H9 (cell line): Measurements from ENCODE around the gene GRID1. TPM values are rescaled to one million over a fixed set of nuclear protein-coding genes. Genes with fewer than 3 reads are reported as not detected.

Source experiments
- DNase-seq: peaks from one replicate; pipeline ENCODE4 v3.0.0-alpha.2; 2017
- H2AFZ ChIP-seq: one replicate; pipeline ENCODE4 v1.6.1; 2013; ENCODE audit warnings: mild to moderate bottlenecking, low read length, control low read depth, moderate library complexity
- H2AK5ac ChIP-seq: 2 replicates; pipeline ENCODE4 v1.6.1; 2013; ENCODE audit warnings: low read length, control low read depth, mixed read lengths; ENCODE audit not compliant: insufficient read length
- H2BK120ac ChIP-seq: one replicate; pipeline ENCODE4 v1.6.1; 2013; ENCODE audit warnings: low read depth, mild to moderate bottlenecking, low read length, control low read depth, inconsistent platforms; ENCODE audit not compliant: poor library complexity, severe bottlenecking
- H2BK12ac ChIP-seq: 2 replicates; pipeline ENCODE4 v1.6.1; 2013; ENCODE audit warnings: low read length, control low read depth, mixed read lengths, low read depth; ENCODE audit not compliant: insufficient read length
- H2BK15ac ChIP-seq: 2 replicates; pipeline ENCODE4 v1.6.1; 2013; ENCODE audit warnings: low read depth, low read length, control low read depth
- H2BK20ac ChIP-seq: one replicate; pipeline ENCODE4 v1.6.1; 2013; ENCODE audit warnings: low read depth, mild to moderate bottlenecking, low read length, control low read depth, inconsistent platforms; ENCODE audit not compliant: poor library complexity, severe bottlenecking
- H2BK5ac ChIP-seq: 2 replicates; pipeline ENCODE4 v1.6.1; 2013; ENCODE audit warnings: low read length, control low read depth, mixed read lengths; ENCODE audit not compliant: insufficient read length
- H3K14ac ChIP-seq: 2 replicates; pipeline ENCODE4 v1.6.1; 2013; ENCODE audit warnings: low read length, control low read depth; ENCODE audit not compliant: insufficient read depth
- H3K18ac ChIP-seq: 2 replicates; pipeline ENCODE4 v1.6.1; 2013; ENCODE audit warnings: low read depth, mild to moderate bottlenecking, mixed read lengths, low read length, control low read depth; ENCODE audit not compliant: insufficient read length
- H3K23ac ChIP-seq: 2 replicates; pipeline ENCODE4 v1.6.1; 2013; ENCODE audit warnings: low read length, control low read depth, mixed read lengths, low read depth; ENCODE audit not compliant: insufficient read length
- H3K23me2 ChIP-seq: 2 replicates; pipeline ENCODE4 v1.6.1; 2013; ENCODE audit warnings: low read depth, mild to moderate bottlenecking, mixed read lengths, low read length, control low read depth; ENCODE audit not compliant: insufficient read length, poor library complexity, severe bottlenecking
- H3K27ac ChIP-seq: 2 replicates; pipeline ENCODE4 v1.5.1; 2013; ENCODE audit warnings: low read length, control low read depth, mixed read lengths, low read depth; ENCODE audit not compliant: insufficient read length
- H3K27me3 ChIP-seq: 2 replicates; pipeline ENCODE4 v1.6.1; 2013; ENCODE audit warnings: low read length, control low read depth, inconsistent platforms; ENCODE audit not compliant: insufficient read depth
- H3K4ac ChIP-seq: 2 replicates; pipeline ENCODE4 v1.6.1; 2013; ENCODE audit warnings: low read depth, mild to moderate bottlenecking, control low read depth, inconsistent platforms, low read length, moderate library complexity
- H3K4me1 ChIP-seq: 2 replicates; pipeline ENCODE4 v1.6.1; 2013; ENCODE audit warnings: low read length, control low read depth, inconsistent platforms; ENCODE audit not compliant: insufficient read depth
- H3K4me2 ChIP-seq: 2 replicates; pipeline ENCODE4 v1.6.1; 2013; ENCODE audit warnings: low read length, control low read depth, mixed read lengths; ENCODE audit not compliant: insufficient read length, insufficient read depth
- H3K56ac ChIP-seq: 2 replicates; pipeline ENCODE4 v1.6.1; 2013; ENCODE audit warnings: low read depth, mild to moderate bottlenecking, mixed read lengths, low read length, control low read depth; ENCODE audit not compliant: insufficient read length
- H3K79me1 ChIP-seq: 2 replicates; pipeline ENCODE4 v1.6.1; 2013; ENCODE audit warnings: low read depth, mild to moderate bottlenecking, moderate library complexity, low read length, control low read depth, inconsistent platforms; ENCODE audit not compliant: insufficient read depth, poor library complexity, severe bottlenecking
- H3K79me2 ChIP-seq: 2 replicates; pipeline ENCODE4 v1.6.1; 2013; ENCODE audit warnings: low read length, control low read depth, inconsistent platforms; ENCODE audit not compliant: insufficient read depth
- H3K9ac ChIP-seq: 2 replicates; pipeline ENCODE4 v1.6.1; 2013; ENCODE audit warnings: low read length, control low read depth, mixed read lengths; ENCODE audit not compliant: insufficient read length; ENCODE audit errors: extremely low read depth
- H3K9me3 ChIP-seq: one replicate; pipeline ENCODE4 v1.6.1; 2013; ENCODE audit warnings: low read depth, low read length, inconsistent platforms; ENCODE audit not compliant: control insufficient read depth
- H3T11ph ChIP-seq: one replicate; pipeline ENCODE4 v1.6.1; 2013; ENCODE audit warnings: mild to moderate bottlenecking, low read length, control low read depth, inconsistent platforms
- H4K20me1 ChIP-seq: one replicate; pipeline ENCODE4 v1.6.1; 2013; ENCODE audit not compliant: control insufficient read depth, insufficient read length, insufficient read depth
- H4K5ac ChIP-seq: 2 replicates; pipeline ENCODE4 v1.6.1; 2013; ENCODE audit warnings: low read depth, mild to moderate bottlenecking, mixed read lengths, low read length, control low read depth; ENCODE audit not compliant: insufficient read length
- H4K8ac ChIP-seq: replicated peaks from 2 replicates; pipeline ENCODE4 v1.6.1; 2013; ENCODE audit warnings: low read length, control low read depth, mixed read lengths, low read depth; ENCODE audit not compliant: insufficient read length
- H4K91ac ChIP-seq: 2 replicates; pipeline ENCODE4 v1.6.1; 2013; ENCODE audit warnings: low read depth, mild to moderate bottlenecking, moderate library complexity, mixed read lengths, low read length, control low read depth; ENCODE audit not compliant: insufficient read length
- H3K27ac Mint-ChIP-seq, 3 experiments: 2 replicates in 2 of 3; 3 replicates in 1 of 3; pipeline ENCODE4 v1.8.0; 2020 to 2021; ENCODE audit warnings: mixed read lengths in 3 of 3, mild to moderate bottlenecking in 1 of 3, moderate library complexity in 1 of 3
- H3K27me3 Mint-ChIP-seq: 2 replicates; pipeline ENCODE4 v1.8.0; 2021; ENCODE audit warnings: low read depth, mild to moderate bottlenecking, moderate library complexity, mixed read lengths
- H3K36me3 Mint-ChIP-seq, 3 experiments: 2 replicates in 2 of 3; 3 replicates in 1 of 3; pipeline ENCODE4 v1.8.0; 2020 to 2021; ENCODE audit warnings: low read depth in 3 of 3, mixed read lengths in 3 of 3; ENCODE audit not compliant: insufficient read depth in 1 of 3
- H3K4me1 Mint-ChIP-seq, 2 experiments: 2 replicates each; pipeline ENCODE4 v1.8.0; 2020; ENCODE audit warnings: mixed read lengths in 2 of 2
- H3K4me3 Mint-ChIP-seq, 2 experiments: 2 replicates in 1 of 2; 3 replicates in 1 of 2; pipeline ENCODE4 v1.8.0; 2020 to 2021; ENCODE audit warnings: mild to moderate bottlenecking in 2 of 2, mixed read lengths in 2 of 2, moderate library complexity in 1 of 2
- H3K9me3 Mint-ChIP-seq, 2 experiments: 2 replicates in 1 of 2; 3 replicates in 1 of 2; pipeline ENCODE4 v1.8.0; 2020; ENCODE audit warnings: mild to moderate bottlenecking in 2 of 2, mixed read lengths in 2 of 2, moderate library complexity in 1 of 2
- CTCF ChIP-seq: fragments of 200-600 bp; sonication (generic); conservative IDR thresholded peaks from 3 replicates; pipeline ENCODE4 v1.8.0; 2021; ENCODE audit warnings: antibody characterized with exemption, mild to moderate bottlenecking
- WGBS: extraction: QIAGEN DNeasy Blood & Tissue Kit; methylation state at CpG from one replicate; pipeline ENCODE4 v1.1.7; 2013; ENCODE audit warnings: missing lambda C conversion rate, low lambda C conversion rate, mixed read lengths; ENCODE audit not compliant: insufficient read length; ENCODE audit errors: extremely low coverage; 5-methylcytosine and 5-hydroxymethylcytosine counted together
- total RNA-seq: library from RNA; stranded (reverse); gene quantifications from 2 replicates; pipeline ENCODE4 v1.2.1, GENCODE V29; 2021

GRID1 gene
- total RNA-seq, 1 experiment from 2014 or later: 0.35 TPM

GRCh38 chr10:85606401-85606800, 760.2 kb downstream of the GRID1 start:
- Histone ChIP-seq H4K8ac (no peak overlapping the region), H3K27me3 (no peaks in the 10 kb centered on the region), H4K91ac (no peak overlapping the region), H3K14ac (no peak overlapping the region), H3T11ph (no peak overlapping the region), H4K5ac (no peak overlapping the region), H3K9ac (no peak overlapping the region), H2BK120ac (no peak overlapping the region), H2BK15ac (no peak overlapping the region), H3K23ac (no peak overlapping the region), H2BK5ac (no peak overlapping the region), H3K18ac (no peak overlapping the region), H2BK20ac (no peak overlapping the region), H3K4ac (no peak overlapping the region), H2AFZ (no peak overlapping the region), H2BK12ac (no peak overlapping the region), H3K27ac (no peak overlapping the region), H2AK5ac (no peak overlapping the region), H3K9me3 (no peaks in the 10 kb centered on the region), H3K79me1 (no peaks in the 10 kb centered on the region), H4K20me1 (no peaks in the 10 kb centered on the region), H3K4me1 (no peaks in the 10 kb centered on the region), H3K79me2 (no peaks in the 10 kb centered on the region), H3K56ac (no peak overlapping the region), H3K4me2 (no peak overlapping the region), H3K23me2 (no peaks in the 10 kb centered on the region)
- Mint-ChIP-seq H3K9me3 (no peaks in the 10 kb centered on the region; a peak in 1 of 5 replicates), H3K4me3 (no peak overlapping the region), H3K36me3 (no peaks in the 10 kb centered on the region), H3K27ac (peak overlapping the region in 1 of 3 experiments; percentile 84; a peak in 1 of 7 replicates), H3K4me1 (no peaks in the 10 kb centered on the region), H3K27me3 (peaks cover 1% of the 10 kb centered on the region; the same call in 1 of the 2 replicates)
- no peak for TF ChIP-seq CTCF
- no CpG with 5 or more reads among the region's 5 CpGs for WGBS
- DNase-seq: peak; percentile 1
